GM18868 (cell line): Measurements from ENCODE around the gene VWA2.

Experiments used
- ATAC-seq: cut with Tn5 transposase; IDR thresholded peaks from one replicate; pipeline ENCODE4 v1.9.1; 2021; ENCODE audit warnings: mild to moderate bottlenecking, moderate library complexity; ENCODE audit not compliant: unreplicated experiment

VWA2 gene

DNA sequence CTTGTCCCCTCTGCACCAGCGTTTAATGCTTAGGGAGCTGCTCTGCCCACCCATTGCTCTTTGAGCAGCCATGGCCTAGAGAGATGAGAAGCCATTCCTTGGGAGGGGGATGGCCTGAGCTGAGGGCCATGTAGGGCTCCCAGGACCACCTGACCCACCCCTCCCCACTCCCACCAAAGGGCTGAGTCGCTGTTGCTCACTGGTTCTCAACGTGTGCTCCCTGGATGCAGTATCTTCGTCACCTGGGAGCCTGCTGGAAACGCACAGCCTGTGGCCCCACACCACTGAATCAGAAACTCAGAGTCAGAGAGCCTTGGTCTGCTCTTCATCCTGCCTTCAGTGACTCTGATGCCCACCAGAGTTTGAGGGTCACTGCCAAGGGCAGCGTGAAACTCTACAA, 37.0 kb downstream of the VWA2 start:
- no peak for ATAC-seq

DNA sequence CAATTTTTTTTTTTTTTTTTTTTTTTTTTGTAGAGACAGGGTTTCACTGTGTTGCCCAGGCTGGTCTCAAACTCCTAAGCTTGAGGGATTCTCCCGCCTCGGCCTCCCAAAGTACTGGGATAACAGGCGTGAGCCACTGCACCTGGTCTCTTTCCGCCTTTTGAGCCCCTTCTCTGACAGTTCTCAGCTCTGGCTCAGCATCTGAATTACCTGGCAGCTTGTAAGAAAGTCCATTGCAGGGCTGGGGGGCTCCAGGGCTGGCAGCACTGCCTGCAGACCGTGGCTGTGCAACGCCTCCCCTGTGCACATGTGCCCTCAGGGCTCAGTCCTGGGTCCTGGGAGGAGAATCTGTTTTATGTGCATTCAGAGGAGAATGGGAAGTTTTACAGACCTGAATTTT, 37.6 kb downstream of the VWA2 start:
- no peak for ATAC-seq

DNA sequence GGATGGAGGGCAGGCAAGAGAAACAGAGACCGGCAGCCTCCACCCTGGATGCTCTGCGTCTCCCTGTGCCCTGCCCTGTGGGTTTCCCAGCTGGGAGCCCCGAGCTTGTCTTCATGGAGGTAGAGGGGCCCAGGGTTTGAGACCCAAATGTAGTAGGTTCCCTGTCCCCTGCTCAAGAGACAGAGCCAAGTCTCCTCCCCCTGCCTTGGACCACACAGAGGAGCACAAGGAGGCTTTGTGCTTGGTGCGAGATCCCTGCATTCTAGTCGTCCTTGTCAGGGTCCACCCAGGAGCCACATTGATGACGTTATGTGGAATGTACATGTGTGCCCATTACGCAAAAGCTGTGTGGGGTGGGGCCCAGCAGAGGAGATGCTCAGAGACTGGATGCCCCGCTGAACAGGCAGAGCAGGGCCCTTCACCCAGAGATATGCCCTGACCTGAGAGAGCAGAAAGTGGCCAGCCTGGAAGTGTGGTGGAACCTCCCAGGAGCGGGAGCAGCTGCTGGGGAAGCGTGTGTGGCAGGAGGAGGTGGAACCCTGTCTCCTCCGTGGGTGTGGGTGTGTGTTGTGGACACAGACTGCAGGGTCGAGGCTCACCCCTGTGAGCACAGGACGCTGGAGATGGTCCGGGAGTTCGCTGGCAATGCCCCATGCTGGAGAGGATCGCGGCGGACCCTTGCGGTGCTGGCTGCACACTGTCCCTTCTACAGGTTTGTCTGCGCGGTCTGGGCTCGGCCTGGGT, 39.3 kb downstream of the VWA2 start:
- no peak for ATAC-seq

DNA sequence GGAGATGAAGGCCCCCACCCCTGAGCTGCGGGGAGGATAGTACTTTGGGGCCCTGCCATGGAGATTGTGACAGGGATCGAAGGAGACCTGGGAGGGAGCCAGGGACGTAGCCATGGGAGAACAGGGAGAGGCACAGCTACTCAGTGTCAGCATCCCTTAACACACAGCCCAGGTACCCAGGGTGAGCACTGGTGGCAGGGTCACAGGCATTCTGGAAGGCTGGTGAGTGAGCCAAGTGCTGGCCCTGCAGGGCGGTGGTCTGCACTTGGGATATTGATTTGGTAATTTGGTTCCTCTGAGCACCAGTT, 39.8 kb downstream of the VWA2 start:
- ATAC-seq = no peak

DNA sequence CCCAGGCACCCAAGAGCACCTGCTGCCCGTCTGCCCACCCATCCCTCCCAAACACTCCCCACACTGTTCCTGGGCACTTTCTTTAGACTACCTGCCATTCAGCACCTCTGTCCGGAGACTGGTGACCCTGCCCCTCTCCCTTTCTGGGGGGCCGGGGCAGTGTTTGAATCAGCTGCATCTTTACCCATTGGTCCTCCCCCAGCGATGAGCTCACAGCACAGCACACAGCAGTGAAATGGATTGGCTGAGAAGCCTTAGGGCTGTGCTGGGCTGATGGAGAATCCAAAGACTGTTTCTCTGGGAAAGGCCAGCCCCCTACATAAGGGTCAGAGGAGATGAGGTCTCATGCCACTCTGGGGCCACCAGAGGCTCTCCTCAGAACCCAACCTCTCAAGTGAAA, 40.2 kb downstream of the VWA2 start:
- no peak for ATAC-seq

DNA sequence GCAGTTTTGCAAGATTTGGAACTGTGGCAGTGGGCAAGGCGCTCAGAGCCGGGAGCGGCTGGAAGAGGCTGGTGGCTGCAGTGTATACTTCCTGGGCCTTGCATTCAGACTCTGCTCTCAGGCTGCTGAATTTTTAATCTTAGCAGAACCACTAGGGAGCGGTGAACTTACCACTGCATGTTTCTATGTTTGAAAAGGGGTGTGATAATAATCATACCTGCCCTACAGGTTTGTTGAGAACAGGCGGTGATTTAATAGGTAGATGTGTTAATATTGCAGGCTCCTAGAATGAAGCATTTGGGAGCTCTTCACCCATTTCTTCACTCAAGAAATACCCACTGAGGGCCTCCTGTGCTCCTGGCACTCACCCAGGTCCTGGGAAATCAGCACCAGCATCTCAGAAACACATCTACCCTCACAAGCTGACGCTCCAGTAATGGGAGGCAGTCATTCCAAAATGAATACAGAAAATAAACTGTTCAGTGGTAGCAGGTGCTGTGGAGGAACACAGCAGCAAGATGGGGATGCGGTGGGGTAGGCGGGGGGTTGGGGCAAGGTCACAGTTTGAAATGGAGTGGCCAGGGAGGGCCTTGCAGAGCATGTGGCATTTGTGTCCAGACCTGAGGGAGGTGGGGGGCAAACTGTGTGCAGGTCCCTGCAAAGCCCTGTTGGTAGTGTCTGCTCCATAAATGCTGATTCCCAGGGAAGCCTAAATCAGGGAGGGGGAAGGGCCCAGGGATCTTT, 41.0 kb downstream of the VWA2 start:
- no peak for ATAC-seq

DNA sequence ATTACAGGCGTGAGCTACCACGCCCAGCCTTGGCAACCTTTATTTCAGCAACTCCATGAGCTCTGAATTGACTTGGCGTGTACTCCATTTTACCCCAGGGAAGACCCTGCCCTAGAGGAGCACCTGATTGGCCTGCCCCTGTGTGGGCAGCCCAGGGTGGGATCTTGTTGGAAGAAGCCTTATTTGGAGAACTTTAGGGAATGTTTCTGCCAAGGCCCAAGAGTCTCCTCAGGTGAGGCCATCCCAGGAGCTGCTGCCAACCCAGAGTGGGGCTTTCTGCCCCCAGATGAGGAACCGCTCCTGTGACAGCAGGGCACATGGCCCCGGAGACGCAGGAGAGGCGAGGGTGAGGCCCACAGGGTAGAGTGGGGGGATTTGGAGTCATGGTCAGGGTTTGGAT, 42.0 kb downstream of the VWA2 start:
- ATAC-seq = no peak

DNA sequence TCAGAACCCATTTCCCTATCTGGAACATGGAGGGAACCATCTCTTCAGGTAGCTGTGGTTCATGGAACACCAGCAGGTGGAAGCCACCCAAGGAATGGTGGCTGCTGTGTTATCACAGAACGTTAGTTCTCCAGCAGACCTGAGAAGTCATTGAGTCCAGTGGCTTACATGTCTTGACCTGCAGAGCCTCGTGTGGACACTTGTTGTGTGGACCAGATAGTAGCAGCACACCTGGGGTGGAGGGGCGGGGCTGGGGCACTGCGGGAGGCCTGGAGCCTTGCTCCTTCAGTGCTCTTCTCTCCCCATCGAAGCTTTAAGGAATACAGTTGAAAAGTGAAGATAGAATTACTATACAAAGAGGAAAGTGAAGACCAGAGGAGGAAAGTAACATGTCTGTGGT, 42.4 kb downstream of the VWA2 start:
- ATAC-seq = no peak

DNA sequence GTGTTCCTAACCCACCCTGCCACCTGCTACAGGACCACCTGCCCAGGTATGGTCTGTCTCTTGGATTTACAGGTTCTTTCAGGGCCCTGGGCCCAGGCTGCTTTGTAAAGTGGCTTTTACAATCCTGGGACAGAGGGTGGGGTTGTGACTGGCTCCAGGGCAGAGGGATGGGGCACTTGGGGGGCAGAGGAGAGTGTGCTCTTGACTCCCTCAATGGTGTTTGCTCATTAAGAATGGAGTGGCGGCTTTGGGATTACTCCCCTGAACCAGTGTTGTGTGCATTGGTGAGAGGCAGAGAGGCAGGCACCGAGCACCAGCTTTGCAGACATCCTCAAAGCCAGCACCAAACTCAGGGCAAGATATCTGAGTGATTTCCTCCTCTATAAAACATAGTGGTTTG, 43.5 kb downstream of the VWA2 start:
- no peak for ATAC-seq

DNA sequence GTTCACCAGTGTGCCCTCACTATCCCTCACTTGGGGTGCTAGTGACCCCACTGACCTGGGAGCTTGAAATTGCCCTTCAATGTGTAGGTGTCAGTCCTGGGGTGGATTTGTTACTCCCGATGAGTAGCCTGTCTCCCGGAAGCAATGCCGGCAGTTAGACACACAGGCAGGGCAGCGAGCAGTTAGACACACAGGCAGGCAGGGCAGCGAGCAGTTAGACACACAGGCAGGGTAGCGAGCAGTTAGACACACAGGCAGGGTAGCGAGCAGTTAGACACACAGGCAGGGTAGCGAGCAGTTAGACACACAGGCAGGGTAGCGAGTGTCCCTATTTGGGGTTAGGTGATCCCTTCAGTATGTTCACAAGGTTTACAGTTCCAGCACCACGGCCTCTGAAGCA, 44.0 kb downstream of the VWA2 start:
- no peak for ATAC-seq

DNA sequence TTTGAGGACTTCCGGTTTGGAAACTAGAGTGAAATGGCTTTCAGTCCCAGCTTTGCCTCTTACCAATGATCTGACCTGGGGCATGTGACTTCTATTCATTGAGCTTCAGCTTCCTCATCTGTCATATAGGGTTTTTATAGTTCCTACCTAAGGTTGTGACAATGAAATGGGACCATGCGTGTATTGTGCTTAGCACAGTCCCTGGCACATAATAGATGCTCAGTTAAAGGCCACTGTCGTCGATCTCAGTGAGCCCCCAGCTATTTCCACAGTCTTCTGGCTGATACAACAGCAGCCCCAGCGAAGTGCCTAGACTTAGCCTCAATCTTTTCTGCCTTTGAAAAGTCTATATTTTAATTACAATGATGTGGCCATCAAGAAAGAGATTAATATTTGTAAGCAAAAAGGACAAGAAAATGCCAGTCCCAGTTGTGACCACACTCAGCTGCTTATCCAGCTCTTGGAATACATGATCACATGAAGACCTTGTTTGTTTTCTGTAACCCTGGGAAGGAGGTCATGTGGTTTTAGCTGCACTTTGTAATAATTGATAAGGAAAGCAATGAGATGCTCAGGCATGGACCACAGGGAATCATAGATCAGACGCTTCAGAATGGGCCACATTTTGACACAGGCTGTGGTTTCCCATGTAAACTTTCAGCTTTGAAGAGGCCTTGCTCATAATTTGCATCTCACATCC, 44.6 kb downstream of the VWA2 start:
- ATAC-seq = no peak

DNA sequence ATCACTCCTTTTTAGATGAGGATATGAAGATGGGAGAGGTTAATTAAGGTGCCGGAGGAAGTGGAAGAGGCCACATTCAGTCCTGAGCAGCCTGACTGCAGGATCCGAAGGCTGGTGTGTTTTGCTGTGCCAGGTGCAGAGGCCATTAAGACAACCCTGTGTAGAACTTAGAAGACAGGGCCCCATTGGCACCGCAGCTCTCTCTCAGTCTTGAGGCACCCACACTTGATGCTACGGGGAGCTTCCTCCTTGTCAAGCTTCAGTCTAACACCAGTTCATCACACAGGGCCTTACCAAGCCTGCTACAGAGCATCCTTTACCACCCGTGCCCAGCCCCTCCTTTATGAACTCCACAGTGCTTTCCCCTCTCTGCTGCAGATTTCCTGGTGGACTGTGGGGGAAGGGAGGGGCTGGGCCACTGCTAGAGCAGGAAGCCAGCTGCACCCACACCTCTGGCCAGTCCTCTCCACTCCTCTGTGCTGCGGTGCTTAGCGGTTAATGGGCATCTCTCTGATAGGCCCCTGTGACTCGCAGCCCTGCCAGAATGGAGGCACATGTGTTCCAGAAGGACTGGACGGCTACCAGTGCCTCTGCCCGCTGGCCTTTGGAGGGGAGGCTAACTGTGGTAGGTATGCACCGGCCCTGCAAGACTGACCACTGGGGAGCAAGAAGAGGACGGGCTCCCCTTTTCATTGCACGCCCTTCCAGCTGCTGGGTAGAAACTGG, 45.5 kb downstream of the VWA2 start:
- no peak for ATAC-seq

DNA sequence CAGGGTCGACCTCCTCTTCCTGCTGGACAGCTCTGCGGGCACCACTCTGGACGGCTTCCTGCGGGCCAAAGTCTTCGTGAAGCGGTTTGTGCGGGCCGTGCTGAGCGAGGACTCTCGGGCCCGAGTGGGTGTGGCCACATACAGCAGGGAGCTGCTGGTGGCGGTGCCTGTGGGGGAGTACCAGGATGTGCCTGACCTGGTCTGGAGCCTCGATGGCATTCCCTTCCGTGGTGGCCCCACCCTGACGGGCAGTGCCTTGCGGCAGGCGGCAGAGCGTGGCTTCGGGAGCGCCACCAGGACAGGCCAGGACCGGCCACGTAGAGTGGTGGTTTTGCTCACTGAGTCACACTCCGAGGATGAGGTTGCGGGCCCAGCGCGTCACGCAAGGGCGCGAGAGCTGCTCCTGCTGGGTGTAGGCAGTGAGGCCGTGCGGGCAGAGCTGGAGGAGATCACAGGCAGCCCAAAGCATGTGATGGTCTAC, 46.9 kb downstream of the VWA2 start:
- ATAC-seq = no peak

DNA sequence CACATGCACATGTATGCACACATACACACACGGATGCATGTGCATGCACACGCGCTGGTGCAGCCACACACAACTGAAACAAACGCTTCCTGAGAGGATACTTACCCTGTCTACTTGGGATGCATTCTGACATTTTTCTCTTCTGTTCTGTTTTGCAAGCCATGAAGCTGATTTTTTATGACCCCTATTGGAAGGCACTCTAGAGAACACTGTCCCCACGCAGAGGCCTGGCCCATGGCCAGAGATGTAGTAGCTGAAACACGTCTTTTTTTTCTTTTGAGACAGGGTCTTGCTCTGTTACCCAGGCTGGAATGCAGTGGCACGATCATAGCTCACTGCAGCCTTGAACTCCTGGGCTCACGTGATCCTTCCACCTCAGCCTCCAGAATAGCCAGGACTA, 47.9 kb downstream of the VWA2 start:
- ATAC-seq = no peak

DNA sequence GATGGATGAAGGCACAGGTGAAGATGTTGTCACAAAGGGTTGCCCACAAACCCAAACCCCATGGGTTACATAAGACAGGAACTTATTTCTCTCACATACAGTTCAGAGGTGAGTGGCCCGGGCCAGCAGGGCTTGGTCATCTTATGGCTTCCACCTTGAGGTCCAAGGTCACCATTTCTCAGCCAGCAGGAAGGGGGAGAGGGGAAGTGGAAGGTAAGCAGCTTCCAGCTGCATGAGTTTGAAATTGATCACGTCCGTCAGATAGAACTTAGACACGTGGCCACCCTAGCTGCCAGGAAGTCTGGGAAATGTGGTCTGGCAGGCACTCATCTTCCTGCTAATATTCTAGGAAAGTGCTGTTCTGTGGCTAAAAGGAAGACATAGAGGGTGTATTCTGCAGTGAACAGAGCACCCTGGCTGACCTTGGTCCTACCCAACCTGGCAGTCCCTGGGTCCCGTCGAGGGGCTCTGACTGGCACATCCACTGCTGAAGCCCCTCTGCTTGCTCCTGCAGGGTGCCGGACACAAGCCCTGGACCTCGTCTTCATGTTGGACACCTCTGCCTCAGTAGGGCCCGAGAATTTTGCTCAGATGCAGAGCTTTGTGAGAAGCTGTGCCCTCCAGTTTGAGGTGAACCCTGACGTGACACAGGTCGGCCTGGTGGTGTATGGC, 49.5 kb downstream of the VWA2 start:
- no peak for ATAC-seq

DNA sequence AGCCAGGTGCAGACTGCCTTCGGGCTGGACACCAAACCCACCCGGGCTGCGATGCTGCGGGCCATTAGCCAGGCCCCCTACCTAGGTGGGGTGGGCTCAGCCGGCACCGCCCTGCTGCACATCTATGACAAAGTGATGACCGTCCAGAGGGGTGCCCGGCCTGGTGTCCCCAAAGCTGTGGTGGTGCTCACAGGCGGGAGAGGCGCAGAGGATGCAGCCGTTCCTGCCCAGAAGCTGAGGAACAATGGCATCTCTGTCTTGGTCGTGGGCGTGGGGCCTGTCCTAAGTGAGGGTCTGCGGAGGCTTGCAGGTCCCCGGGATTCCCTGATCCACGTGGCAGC, 50.0 kb downstream of the VWA2 start:
- no peak for ATAC-seq

DNA sequence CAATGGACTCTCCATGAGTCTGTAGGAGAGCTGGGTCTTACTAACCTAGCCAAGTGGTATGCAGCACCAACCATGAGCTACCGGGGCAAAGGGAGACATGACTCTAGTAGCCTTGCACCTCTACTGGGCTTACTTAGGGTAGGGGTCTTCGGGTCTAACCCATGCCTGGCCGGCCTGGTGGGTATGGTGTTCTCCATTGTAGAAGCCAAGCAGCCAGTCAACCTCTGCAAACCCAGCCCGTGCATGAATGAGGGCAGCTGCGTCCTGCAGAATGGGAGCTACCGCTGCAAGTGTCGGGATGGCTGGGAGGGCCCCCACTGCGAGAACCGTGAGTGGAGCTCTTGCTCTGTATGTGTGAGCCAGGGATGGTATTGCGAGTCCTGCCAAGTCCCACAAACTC, 51.0 kb downstream of the VWA2 start:
- no peak for ATAC-seq

DNA sequence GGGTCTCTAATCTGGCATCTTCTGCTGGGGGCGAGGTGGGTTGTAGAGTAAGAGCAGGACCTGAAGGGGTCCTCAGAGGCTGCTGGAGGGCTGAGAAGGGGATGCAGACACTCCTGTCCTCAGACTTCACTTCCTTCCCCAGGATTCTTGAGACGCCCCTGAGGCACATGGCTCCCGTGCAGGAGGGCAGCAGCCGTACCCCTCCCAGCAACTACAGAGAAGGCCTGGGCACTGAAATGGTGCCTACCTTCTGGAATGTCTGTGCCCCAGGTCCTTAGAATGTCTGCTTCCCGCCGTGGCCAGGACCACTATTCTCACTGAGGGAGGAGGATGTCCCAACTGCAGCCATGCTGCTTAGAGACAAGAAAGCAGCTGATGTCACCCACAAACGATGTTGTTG, 52.0 kb downstream of the VWA2 start:
- ATAC-seq = no peak

DNA sequence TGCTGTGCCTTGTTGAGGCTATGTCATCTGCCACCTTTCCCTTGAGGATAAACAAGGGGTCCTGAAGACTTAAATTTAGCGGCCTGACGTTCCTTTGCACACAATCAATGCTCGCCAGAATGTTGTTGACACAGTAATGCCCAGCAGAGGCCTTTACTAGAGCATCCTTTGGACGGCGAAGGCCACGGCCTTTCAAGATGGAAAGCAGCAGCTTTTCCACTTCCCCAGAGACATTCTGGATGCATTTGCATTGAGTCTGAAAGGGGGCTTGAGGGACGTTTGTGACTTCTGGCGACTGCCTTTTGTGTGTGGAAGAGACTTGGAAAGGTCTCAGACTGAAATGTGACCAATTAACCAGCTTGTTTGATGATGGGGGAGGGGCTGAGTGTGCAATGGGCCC, 52.5 kb downstream of the VWA2 start:
- ATAC-seq = no peak

DNA sequence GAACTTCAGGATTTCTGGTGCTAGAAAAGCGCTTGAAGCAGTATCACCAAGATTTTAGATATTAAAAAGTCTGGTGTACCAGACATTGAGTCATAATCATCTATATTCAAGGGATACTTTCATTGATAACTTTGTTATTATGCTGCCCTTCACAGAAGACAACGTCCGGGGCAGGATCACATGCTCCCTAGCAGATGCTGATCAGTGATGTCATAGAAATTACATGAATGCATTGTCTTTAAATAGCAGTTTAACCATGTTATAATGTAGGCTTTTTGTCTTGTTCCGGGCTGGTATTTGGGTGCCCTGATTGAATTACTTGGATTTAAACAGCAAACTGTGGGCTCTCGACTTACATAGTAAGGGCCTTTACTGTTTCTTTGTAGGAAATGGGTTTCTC, 54.0 kb downstream of the VWA2 start:
- no peak for ATAC-seq

DNA sequence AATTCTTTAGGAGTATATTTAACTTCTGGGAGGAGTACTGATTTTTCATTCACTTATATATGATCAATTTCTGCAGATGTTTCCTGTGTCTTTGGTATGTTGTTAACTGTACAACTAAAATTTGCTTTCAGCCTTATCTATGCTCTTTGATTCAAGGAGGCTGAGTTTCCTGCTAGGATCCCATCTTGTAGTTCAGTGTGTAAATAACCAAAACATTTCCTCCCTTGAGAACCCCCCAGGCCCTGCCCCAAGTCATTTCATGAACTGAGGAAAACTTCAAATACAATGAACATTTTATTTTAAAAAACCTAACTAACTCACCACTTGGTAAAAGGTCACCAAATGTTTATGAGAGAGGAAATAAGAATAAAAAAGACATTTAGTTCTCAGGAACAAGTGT, 55.5 kb downstream of the VWA2 start:
- no peak for ATAC-seq
